GM21360 (cell line): Measurements from ENCODE around the gene MAP3K1.
A peak's percentile ranks its signal among the peaks of the same experiment; 100 is the strongest.
"Not testable (repeated sequence)": the region's sequence is repeated elsewhere in the genome, so short reads cannot be mapped to it uniquely, and the experiment has no call there.

ENCODE experiments used
- ATAC-seq: cut with Tn5 transposase; IDR thresholded peaks from one replicate; pipeline ENCODE4 v1.9.1; 2021; ENCODE audit warnings: mild to moderate bottlenecking, moderate library complexity; ENCODE audit not compliant: unreplicated experiment

MAP3K1 gene

DNA sequence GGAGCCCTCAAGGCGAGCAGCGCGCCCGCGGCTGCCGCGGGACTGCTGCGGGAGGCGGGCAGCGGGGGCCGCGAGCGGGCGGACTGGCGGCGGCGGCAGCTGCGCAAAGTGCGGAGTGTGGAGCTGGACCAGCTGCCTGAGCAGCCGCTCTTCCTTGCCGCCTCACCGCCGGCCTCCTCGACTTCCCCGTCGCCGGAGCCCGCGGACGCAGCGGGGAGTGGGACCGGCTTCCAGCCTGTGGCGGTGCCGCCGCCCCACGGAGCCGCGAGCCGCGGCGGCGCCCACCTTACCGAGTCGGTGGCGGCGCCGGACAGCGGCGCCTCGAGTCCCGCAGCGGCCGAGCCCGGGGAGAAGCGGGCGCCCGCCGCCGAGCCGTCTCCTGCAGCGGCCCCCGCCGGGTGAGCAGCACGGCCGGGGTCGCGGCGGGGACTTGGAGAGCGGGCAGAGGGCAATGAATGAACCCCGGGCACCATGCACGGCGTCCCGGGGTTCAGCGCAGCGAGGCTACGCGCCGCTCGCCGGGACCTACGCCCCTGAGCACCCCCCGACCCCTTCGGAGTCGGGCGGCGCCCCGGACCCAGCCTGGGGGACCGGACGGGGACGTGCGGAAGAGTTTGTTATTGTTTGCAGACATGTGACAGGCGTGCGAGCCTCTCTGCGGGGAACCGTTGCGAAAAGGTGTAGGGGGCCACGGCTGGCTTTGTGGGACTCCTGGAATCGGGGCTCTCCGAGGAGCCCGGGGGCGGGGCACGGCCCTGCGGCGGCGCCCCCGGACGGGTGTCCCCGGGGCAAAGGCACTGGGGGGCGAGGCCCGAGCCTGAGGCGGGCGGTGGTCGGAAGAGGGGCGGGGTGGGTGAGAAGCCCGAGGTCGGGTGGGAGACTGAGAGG, 553 bp downstream of the MAP3K1 start:
- ATAC-seq = peak; percentile 31

DNA sequence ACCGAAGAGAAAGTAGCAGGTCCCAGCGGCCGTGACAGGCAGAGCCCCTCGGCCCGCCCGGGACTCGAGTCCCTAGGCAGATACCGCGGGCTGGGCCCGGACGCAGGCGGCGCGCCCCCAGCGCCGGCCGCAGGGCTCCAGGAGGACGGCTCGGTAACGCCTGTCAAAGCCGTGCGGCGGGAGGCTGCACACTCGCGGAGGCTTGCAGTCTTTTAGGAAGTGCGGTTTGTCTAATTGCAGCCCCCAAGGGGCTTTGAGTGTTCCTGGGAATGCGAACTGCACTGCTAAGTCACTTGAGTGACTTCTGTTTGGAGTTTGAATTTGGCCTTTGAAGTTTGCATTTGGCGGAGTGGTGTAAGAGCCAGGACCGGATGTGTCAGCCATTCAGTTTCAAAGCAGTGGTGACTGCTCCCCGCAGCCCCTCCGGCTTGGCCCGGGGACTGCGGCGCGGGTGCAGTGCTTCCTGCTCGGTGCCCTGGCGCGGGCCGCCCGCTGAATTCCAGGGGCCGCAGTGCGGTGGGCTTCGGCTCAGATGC, 1.3 kb downstream of the MAP3K1 start:
- ATAC-seq = peak; percentile 36

DNA sequence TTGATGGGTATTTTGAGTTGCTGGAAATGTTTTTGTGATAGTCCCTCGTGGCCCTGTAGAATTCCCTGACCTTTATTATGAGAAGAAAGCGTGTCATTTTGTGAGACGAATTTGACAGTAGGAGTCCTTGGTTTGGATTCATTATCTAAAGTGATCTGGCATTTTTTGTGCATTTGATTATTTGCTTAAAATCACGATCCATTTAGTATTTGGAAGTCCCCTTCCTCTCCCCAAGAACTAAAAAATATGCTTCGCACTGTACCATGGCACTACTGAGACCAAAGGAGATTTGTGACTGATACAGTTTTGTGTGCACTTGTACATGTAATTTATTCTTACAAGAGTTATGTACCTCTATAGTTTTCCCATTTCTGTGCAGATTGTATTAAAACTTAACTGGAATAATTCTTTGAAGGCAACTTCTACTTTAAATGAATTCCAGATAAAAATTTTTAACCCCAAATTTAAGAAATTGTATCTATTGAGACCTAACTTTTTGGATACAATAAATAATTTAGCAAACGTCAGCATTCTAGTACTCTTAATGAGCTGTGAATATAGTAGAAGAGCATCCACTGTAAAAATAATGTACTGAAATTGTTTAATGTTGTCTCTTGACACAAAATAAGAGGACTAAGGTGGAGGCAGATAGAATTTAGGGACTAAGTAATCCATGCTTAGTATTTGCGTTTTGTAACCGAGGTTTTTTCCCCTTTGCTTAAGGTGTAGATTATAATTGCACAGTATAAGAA, 2.1 kb downstream of the MAP3K1 start:
- no peak for ATAC-seq

DNA sequence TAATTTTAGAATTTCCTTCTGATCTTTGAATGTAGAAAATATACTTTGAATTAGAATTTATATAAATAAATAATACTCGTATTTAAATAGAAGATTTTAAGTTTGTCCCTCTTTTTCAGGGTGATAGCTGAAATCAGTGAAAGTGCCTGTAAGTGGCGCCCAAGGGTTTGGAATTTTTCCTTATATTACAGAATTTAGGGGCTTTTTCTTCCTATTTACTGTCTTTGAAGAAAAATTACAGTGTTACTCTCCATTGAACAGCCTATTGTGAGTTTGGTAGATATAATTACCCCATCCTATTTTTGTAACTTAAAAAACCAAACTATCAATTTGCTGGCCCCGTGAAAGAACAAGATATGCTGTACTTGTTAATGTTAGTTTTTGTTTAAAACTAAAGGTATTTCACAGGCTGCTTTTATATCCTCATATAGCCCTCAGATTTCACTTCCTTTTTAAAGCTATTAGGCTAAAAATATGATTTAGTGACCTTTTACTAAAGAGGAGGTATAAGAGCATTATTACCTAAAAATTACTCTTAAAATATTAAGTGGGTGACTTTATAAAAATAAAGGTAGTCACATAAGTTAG, 3.2 kb downstream of the MAP3K1 start:
- no peak for ATAC-seq

DNA sequence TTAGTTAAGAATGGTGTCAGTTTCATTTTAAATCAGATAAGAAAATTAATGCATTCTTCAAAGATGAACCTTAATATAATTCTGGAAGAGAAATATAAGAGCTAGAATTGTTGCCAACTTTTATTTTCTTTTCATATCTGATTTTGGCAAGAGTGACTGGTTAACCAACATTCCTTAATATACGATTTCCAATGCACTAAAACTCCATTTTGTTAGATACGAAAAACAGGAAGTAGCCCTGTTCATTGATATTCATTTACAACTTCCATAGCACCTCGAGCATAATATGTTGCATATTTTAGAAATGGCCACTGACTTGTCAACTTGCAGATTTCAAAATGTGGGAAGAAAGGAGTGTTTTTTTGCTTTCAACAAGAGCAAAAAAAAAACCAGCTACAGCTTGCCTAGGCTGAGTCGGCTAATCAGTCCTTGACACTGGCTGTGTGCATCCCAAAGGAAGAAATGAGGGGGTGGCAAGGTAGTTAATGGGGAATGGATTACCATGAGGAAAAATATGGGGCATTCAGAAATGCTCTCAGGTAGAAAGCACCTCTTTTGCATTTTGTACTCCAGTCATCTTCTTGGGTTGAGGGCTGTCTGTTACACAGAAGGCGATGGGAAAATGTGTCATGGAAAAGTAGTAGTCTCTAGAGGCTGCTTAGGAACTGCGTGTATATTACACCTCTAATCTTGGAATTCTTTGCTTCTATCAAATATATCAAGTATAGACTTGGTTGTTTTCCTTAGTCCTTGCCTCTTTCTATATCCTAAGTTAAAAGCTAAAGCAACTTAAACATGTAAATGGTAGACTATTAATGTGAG, 3.9 kb downstream of the MAP3K1 start:
- no peak for ATAC-seq

DNA sequence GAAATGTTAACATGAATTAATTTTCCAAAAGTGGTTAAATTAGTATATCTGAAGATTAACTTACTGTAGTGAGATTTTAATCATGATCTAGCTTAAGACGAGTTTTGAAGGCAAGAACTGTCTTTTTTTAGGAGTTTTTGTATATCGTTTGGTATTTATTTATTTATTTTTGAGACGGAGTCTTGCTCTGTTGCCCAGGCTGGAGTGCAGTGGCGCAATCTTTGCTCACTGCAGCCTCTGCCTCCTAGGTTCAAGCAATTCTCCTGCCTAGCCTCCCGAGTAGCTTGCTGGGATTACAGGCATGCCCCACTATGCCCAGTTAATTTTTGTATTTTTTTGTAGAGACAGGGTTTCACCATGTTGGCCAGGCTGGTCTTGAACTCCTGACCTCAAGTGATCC, 6.5 kb downstream of the MAP3K1 start:
- not testable (repeated sequence) for ATAC-seq

DNA sequence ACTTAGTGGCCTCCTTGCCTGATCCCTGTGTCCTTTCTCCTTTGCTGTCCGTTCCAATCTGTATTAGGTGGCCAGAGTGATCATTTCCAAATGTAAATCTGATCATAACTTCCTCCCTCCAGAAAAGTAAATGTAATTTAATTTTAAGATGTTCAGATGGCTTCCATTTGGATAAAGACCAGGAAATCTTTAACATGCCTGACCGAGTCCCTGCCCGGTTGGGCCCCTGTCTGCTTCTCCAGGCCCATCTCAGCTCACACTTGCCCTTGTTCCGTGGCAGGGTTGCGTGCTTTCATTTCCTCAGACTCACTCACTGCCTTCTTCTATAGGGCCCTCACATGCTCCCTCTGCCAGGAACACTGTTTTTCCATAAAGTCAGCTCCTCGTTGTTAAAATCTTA, 7.6 kb downstream of the MAP3K1 start:
- no peak for ATAC-seq

DNA sequence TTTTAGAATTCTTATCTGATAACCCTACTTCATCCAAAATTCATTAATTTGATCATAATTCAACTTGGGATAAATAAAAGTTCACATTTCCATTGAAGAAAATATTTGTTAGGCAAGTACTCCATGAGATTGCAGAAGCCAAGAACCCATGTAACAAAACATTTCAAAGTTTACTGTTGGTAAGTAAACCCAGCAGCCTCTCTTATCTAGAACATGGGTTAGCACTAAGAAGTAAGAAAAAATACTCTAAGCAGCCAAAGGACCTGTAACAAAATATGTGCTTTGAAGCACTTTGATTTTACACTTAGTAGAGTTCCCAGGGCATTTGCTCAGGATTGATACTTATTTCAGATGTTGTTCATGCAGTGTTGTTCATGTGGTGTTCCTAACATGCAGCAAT, 8.7 kb downstream of the MAP3K1 start:
- no peak for ATAC-seq

DNA sequence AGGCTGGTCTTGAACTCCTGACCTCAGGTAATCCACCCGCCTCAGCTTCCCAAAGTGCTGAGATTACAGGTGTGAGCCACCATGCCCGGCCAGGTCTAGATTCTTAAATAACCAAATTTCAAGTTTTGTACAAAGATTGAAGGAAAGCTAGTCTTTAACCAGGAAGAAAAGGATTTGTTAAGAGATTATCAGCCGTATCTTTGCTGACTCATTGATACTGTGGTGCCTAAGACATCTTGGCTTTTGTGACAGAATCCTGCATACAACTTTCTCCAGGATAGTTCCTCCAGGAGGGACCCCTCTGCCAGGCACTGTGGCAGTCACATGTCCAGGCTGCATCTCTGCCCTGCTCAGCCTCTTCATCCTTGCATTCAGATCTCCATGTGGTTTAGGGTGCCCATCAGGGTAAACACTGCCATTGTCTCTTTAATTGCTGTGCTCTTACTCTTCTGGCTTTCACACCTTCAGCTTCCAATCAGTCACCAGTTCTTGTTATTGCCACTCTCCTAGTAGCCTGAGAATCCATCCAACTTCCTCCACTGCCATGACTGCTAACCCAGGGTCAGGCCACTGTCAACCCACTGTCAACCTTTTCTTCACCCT, 10.0 kb downstream of the MAP3K1 start:
- no peak for ATAC-seq

DNA sequence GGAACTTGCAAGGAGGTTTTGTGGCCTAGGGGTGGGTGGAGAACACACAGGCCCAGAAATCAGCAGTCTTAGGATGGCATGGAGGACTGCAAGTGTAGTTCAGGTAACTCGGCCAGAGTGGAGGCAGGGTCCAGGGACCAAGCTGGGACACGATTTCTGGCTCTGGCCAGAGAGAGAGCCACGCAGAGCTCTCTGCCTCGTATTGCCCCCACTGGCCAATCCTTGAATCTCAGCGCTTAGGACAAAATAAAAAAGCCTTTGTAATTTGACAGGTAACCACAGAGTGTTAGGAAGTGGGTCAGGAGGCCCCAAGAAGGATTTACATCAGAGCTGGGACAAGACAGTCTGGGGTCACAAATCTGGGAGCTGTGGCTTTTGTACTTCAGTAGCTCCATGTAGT, 11.7 kb downstream of the MAP3K1 start:
- ATAC-seq = no peak

DNA sequence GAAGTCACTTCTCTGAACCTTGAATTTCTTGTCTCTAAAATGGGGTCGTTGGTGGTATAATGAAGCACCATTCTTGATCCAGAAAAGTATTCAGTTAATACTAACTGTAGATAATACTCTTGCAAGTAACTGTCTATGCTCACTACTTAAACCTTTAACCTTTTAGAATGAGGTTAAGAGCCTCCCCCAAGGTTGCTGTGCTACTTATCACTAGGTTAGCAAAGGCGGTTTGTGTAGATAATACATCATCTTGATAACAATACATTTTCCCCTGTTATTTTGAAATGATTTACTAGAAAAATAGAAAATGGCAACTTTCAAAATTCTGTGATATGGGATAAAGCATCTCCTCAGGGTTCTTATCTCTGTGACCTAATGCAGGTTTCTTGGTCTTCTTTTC, 12.6 kb downstream of the MAP3K1 start:
- no peak for ATAC-seq

DNA sequence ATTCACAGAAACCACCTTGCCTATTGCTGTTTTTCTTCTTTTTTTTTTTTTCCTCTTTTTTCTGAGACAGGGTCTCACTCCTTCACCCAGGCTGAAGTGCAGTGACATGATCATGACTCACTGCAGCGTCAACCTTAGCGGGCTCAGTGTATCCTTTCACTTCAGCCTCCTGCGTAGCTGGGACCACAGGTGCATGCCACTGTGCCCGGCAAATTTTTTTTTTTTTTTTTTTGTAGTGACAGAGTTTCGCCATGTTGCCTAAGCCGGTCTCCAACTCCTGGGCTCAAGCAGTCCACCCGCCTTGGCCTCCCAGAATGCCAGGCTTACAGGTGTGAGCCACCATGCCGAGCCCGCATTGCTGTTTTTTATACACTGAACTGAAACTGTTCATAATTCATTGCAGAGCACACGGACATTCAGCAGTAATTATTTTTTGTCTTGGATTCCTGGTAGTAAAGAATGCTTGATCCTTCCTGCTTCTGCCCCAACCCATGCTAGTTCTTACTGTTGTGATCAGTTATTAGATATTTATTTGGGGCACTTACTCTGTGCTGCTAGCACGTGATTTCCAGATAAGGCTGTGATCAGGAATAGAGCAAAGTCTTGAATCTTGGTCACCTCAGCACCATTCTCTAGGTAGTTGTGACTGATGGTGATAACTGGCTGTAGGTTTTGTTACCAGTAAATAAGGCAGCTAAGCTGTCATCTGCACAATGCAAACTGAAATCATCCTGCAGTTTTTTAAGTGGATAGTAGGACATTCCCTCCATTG, 14.0 kb downstream of the MAP3K1 start:
- ATAC-seq = peak; percentile 53

DNA sequence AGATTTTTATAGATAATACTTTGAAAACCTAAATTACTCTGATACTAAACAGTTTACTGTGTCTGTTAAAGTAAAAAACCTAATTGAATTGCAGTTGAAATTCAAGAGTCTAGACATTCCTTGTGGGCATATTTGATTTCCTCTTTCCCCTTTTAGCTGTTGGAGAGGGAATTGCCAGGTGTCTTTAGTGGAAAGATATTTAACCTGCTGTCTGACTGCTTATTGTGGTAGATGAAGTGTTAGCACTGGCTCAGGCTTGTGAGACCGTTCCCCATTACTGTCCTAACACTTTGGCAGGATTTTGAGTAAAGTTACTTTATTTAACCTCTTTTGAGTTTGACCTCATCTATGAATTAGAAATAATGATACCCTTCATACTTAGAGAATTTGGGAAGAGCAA, 16.4 kb downstream of the MAP3K1 start:
- no peak for ATAC-seq

DNA sequence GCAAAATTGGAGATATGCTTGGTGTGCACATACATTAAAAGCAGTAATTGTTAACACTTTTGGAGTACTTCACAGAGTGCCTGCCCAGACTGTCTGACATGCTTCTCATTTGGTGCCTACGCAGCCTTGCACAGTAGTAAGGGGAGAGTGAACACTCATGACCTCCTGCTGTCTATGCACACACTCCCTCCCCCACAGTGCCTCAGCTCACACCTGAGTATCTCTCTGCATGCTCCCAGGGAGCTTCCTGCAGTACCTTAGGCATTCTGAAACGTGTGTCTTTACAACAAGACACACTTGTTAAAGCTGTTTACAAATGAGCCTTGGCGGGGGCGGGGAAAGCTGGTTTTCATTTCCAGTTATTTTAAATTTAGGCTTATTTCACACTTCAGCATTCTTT, 18.0 kb downstream of the MAP3K1 start:
- ATAC-seq = no peak

DNA sequence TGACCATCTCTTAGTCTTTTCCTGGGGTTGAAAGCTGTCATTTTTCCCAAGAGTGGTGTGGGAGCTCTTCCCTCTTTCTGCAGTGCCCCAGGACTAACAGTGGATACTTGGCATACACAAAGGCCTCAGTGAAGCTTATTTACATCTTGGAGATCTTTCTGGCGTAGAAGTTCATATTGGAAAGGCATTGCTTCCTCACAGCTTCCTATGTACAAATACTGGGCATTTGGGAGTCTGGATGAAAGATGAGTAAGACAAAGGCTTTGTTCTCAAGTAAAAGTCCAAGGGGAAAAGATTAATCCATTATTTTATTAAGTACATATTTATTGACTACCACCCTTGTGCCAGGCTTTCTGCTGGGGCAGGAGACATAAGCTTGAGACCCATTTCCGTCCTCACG, 22.0 kb downstream of the MAP3K1 start:
- no peak for ATAC-seq

DNA sequence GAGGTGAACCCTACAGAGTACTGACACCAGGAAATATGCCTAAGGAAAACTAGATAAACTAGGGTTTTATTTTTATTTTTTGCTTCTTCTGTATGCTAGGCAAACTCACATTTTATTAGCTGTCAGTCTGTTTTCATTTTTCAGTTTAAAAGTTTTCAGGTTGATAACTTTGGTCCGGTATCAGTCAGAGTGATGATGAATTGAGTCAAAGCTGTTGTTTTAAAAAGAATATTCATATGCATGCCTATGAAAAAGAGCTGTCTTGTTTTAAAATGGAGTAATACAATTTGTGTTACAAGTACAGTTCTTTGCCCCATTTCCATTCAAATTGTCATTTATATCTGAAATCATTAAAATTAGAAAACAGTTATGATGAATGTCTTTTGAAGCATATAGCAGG, 22.6 kb downstream of the MAP3K1 start:
- ATAC-seq = no peak

DNA sequence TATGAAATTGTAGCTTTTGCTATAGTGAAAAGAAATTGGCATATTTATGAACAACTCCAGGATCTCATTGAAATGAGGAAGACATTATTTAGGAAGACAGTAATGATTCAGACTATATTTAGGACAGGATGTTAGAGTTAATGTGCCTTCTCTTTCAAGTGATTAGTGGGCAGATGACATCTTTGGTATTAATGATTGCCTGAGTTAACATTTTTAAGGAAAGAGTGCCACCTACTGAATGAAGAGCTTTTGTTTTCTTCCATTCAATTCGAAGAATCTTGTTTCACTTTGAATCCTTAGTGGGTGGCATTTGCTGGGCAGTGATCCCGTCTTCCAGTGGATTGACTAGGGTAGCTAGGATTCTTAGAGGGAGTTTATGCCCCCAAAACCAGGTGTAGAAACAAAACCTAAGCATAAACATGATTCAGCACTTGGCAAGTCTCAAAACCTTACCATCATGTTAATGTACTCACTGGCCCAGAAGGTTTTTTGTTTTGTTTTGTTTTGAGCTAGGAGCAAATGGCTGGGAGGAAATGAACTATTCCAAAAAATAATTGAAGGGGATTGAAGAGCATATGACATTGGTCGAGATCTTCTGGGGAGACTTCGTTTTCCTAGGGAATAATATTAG, 23.2 kb downstream of the MAP3K1 start:
- no peak for ATAC-seq

DNA sequence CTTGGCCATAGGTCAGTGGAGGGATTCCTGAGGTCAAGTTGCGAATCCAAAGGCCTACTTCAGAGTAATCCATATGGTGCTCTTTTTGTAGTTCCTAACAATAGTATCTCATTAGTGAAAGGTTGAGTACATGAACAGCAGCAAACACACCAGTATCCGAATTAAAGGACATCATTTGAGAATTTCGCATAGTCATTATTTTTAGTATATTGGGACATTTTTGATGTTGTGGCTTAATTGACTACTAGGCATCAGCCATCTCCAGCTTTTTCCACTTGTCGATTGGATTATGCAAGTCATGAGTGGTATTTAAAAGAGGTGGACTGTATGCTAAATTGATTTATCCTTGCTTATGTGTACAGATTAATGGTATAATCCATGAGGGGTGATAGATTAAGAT, 23.7 kb downstream of the MAP3K1 start:
- no peak for ATAC-seq

DNA sequence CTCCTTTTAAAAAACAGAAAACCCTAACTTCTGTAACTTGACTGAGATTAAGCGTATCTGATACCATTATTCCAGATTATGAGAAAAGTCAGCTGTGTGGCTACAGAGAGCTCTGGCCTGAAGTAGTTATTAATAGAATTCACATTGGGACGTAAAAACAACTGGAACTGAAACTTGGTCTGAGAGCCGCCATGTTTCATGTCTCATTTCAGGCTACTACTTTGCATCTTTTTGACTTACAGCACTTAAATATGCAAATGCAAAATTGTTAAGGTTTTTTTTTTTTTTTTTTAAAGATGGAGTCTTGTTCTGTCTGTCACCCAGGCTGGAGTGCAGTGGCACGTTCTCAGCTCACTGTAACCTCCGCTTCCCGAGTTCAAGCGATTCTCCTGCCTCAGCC, 25.2 kb downstream of the MAP3K1 start:
- ATAC-seq = no peak
